Natural killer cell (primary cell): ENCODE results near the gene TMEM53. TPM values are rescaled to one million over a fixed set of nuclear protein-coding genes. Genes with fewer than 3 reads are reported as not detected.

Experiments used
- ATAC-seq, 3 donors: fragments of 150-1000 bp in 2 of 3; fragments of 200-7000 bp in 1 of 3; cut with Tn5 transposase; 1 replicate in 1 of 3; 2 replicates in 2 of 3; pipeline ENCODE4 v1.10.0; 2021; ENCODE audit warnings: mild to moderate bottlenecking in 2 of 3, moderate library complexity in 2 of 3
- DNase-seq, 2 donors: peaks; one replicate each; pipeline versions ENCODE4 v3.0.0 to v3.0.0-alpha.2; 2013 to 2021; ENCODE audit warnings: mixed read lengths in 1 of 2
- H3K27ac ChIP-seq: one replicate; pipeline ENCODE4 v1.5.1; 2013; ENCODE audit warnings: mild to moderate bottlenecking, low read length
- H3K27me3 ChIP-seq: one replicate; pipeline ENCODE4 v1.6.1; 2013; ENCODE audit warnings: low read length; ENCODE audit not compliant: control insufficient read depth, insufficient read depth
- H3K36me3 ChIP-seq: one replicate; pipeline ENCODE4 v1.6.1; 2013; ENCODE audit warnings: low read length; ENCODE audit not compliant: control insufficient read depth, insufficient read depth
- H3K4me1 ChIP-seq: one replicate; pipeline ENCODE4 v1.6.1; 2013; ENCODE audit warnings: low read length; ENCODE audit not compliant: control insufficient read depth, insufficient read depth
- H3K4me3 ChIP-seq: one replicate; pipeline ENCODE4 v1.5.1; 2013; ENCODE audit warnings: low read length
- H3K9me3 ChIP-seq: one replicate; pipeline ENCODE4 v1.6.1; 2013; ENCODE audit warnings: low read length; ENCODE audit not compliant: control insufficient read depth, insufficient read depth
- H3K27ac Mint-ChIP-seq, 2 donors: one replicate each; pipeline ENCODE4 v1.8.0; 2022; ENCODE audit warnings: mild to moderate bottlenecking in 2 of 2, mixed read lengths in 2 of 2, moderate library complexity in 1 of 2
- H3K27me3 Mint-ChIP-seq, 2 donors: one replicate each; pipeline ENCODE4 v1.8.0; 2022; ENCODE audit warnings: low read depth in 2 of 2, mixed read lengths in 2 of 2
- H3K36me3 Mint-ChIP-seq: one replicate; pipeline ENCODE4 v1.8.0; 2022; ENCODE audit warnings: mixed read lengths
- H3K4me1 Mint-ChIP-seq, 2 donors: one replicate each; pipeline ENCODE4 v1.8.0; 2022; ENCODE audit warnings: mixed read lengths in 2 of 2
- H3K4me3 Mint-ChIP-seq: one replicate; pipeline ENCODE4 v1.8.0; 2022; ENCODE audit warnings: mild to moderate bottlenecking, moderate library complexity, mixed read lengths
- H3K9me3 Mint-ChIP-seq, 2 donors: one replicate each; pipeline ENCODE4 v1.8.0; 2022; ENCODE audit warnings: mixed read lengths in 2 of 2
- CTCF ChIP-seq: fragments of 200-600 bp; IDR thresholded peaks from one replicate; pipeline ENCODE4 v1.8.0; 2022; ENCODE audit warnings: antibody characterized with exemption
- WGBS: methylation state at CpG from one replicate; pipeline ENCODE4 v1.1.7; 2013; ENCODE audit warnings: missing lambda C conversion rate; ENCODE audit not compliant: insufficient coverage; 5-methylcytosine and 5-hydroxymethylcytosine counted together
- intact Hi-C: fragments of 100-400 bp; cut with micrococcal nuclease; formaldehyde crosslinking; loops from one replicate; pipeline ENCODE4 v1.14.2; 2022
- total RNA-seq, 4 donors: library from RNA; stranded (reverse); fragments of 120-200 nt in 1 of 4; gene quantifications; one replicate each; pipeline versions ENCODE4 v1.2.3 to v1.2.4, GENCODE V29; 2013 to 2022

The TMEM53 gene
- total RNA-seq, 3 donors from 2014 or later (not counting 1 experiment from before 2014, with no cell fraction given): 2.2 to 3.8 (median 3.3) TPM

DNA sequence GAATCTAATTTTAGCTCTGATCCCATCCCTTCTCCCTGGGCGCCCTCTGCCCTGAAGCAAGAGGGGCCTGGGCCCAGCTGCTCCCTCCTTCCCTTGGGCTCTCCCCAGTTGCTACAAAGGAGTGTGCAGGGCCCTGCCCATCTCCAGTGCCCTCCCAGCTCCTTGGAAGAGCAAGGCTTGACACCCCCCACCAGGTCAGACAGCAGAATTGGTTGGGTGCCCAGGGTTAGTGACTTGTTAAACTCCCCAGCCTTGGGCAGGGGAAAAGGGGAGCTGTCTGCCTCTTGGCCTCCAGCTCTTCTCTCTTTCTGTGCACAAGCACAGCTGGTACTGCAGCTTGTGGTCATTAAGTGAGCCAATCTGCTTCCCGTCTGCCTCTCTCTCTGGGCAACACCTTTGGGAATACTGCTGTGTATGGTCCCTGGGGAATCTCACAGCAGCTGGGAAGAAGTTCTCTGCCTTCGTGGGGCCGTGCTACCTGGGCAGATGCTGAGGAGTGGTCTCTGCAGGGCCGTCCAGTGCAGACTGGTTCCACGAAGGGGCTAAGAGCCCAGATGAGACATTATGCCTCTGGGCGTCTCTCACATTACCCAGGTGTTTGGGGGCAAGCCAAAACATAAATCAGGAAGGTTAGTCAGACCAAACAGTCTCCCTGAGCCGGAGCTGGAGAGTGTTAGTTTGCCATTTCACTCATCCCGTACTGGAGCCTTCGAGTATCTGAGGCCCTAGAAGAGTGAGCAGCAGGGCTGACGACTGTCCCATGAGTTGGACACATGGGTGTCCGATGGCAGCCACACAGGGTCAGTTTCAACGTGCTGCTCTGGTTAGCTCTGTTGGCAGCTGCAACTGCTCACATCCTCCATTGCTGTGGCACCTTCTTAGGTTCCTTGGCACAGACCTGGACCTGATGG is 37.3 kb downstream of the TMEM53 start:
- peaks cover 36 to 57% of the 10 kb centered on the region in 2 donors for H3K4me1 Mint-ChIP-seq
- Histone ChIP-seq H3K4me3 (no peak overlapping the region), H3K4me1 (peaks cover 9% of the 10 kb centered on the region), H3K27me3 (no peaks in the 10 kb centered on the region), H3K9me3 (no peaks in the 10 kb centered on the region), H3K27ac (no peak overlapping the region), H3K36me3 (peaks cover 69% of the 10 kb centered on the region)
- H3K27ac Mint-ChIP-seq: no peak overlapping the region
- intact Hi-C loops: no loop called here
- no peak for ATAC-seq
- WGBS: 95% methylated on average over 13 of the region's 13 CpGs
- TF ChIP-seq CTCF: no peak
- H3K27me3 Mint-ChIP-seq: no peaks in the 10 kb centered on the region
- no peak for DNase-seq
- H3K36me3 Mint-ChIP-seq: peaks cover 2% of the 10 kb centered on the region
- no peak overlapping the region for H3K4me3 Mint-ChIP-seq
- H3K9me3 Mint-ChIP-seq: no peaks in the 10 kb centered on the region

- H3K9me3 Mint-ChIP-seq: no peaks in the 10 kb centered on the region
- ATAC-seq: no peak
Measured at GRCh38 chr1:44636083-44636687, 38.1 kb downstream of the TMEM53 start.

DNA sequence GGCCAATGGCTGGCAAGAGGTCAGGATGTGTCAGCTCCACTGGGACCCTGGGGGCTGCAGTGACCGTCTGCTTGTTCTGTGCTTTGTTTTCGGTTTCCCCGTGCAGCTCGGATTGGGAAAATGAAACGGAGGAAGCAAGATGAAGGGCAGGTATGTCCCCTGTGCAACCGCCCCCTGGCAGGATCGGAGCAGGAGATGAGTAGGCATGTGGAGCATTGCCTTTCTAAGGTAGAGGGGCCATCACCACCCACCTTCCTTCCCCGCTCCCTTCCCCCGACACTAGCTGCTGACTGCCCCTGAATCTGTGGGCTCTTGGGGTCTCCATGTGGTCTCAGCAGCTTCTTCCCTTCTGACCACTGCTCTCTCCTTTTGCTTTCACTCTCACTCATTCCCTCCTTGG is 38.8 kb downstream of the TMEM53 start:
- no peaks in the 10 kb centered on the region for H3K9me3 Mint-ChIP-seq
- H3K4me3 Mint-ChIP-seq: no peak overlapping the region
- H3K27me3 Mint-ChIP-seq: no peaks in the 10 kb centered on the region
- Histone ChIP-seq H3K27me3 (no peaks in the 10 kb centered on the region), H3K9me3 (no peaks in the 10 kb centered on the region), H3K36me3 (peaks cover 54% of the 10 kb centered on the region), H3K27ac (no peak overlapping the region), H3K4me3 (no peak overlapping the region), H3K4me1 (peaks cover 17% of the 10 kb centered on the region)
- intact Hi-C loops: no loop called here
- no peaks in the 10 kb centered on the region for H3K36me3 Mint-ChIP-seq
- WGBS: 95% methylated on average over 9 of the region's 9 CpGs
- ATAC-seq: no peak
- no peak for DNase-seq
- peaks cover 45 to 60% of the 10 kb centered on the region in 2 donors for H3K4me1 Mint-ChIP-seq
- no peak for TF ChIP-seq CTCF
- H3K27ac Mint-ChIP-seq: peak overlapping the region in 1 of 2 donors; percentile 79

More at GRCh38 chr1:44636083-44636687, 38.1 kb downstream of the TMEM53 start:
- Histone ChIP-seq H3K27me3 (no peaks in the 10 kb centered on the region), H3K9me3 (no peaks in the 10 kb centered on the region), H3K36me3 (peaks cover 62% of the 10 kb centered on the region), H3K27ac (no peak overlapping the region), H3K4me3 (no peak overlapping the region), H3K4me1 (peaks cover 13% of the 10 kb centered on the region)
- no peak overlapping the region for H3K27ac Mint-ChIP-seq
- WGBS: 96% methylated on average over 14 of the region's 14 CpGs
- DNase-seq: no peak
- H3K4me1 Mint-ChIP-seq: peaks cover 38 to 54% of the 10 kb centered on the region in 2 donors
- no peak overlapping the region for H3K4me3 Mint-ChIP-seq
- no peaks in the 10 kb centered on the region for H3K36me3 Mint-ChIP-seq
- intact Hi-C loops: no loop called here
- TF ChIP-seq CTCF: no peak
- H3K27me3 Mint-ChIP-seq: no peaks in the 10 kb centered on the region
